Motor neuron (in vitro differentiated cells): ENCODE results near the gene PEBP1. TPM values are rescaled to one million over a fixed set of nuclear protein-coding genes. Genes with fewer than 3 reads are reported as not detected.
A peak's percentile ranks its signal among the peaks of the same experiment; 100 is the strongest.

Source experiments
- ATAC-seq, 8 experiments: fragments of 200-7000 bp; cut with Tn5 transposase; replicated peaks in 6 of 8; 2 replicates each; pipeline ENCODE4 v1.8.0; 2021; ENCODE audit warnings: mild to moderate bottlenecking in 8 of 8, moderate library complexity in 8 of 8
- H3K27ac ChIP-seq, 2 donors: fragments of 250-450 bp; sonication (Bioruptor Pico); 2 replicates each; pipeline ENCODE4 v1.9.0; 2021; ENCODE audit warnings: antibody characterized with exemption in 2 of 2, mild to moderate bottlenecking in 2 of 2, moderate library complexity in 1 of 2
- H3K4me1 ChIP-seq, 2 donors: fragments of 250-450 bp; sonication (Bioruptor Pico); replicated peaks in 1 of 2; 2 replicates each; pipeline ENCODE4 v1.6.1; 2021; ENCODE audit warnings: antibody characterized with exemption in 2 of 2, mild to moderate bottlenecking in 2 of 2, moderate library complexity in 1 of 2
- H3K4me3 ChIP-seq, 5 donors: fragments of 250-450 bp; sonication (Bioruptor Pico); 2 replicates each; pipeline ENCODE4 v1.9.0; 2021; ENCODE audit warnings: antibody characterized with exemption in 5 of 5, mild to moderate bottlenecking in 5 of 5, moderate library complexity in 4 of 5
- whole genome bisulfite sequencing, 10 experiments: fragments of 450-650 bp; shearing (Covaris generic); methylation state at CpG; one replicate each; pipeline ENCODE4 v1.0.0; 2022; 5-methylcytosine and 5-hydroxymethylcytosine counted together
- in situ Hi-C, 9 experiments: fragments of 400-800 bp; cut with MboI; loops; one replicate each; pipeline ENCODE4 v1.15.0; 2021; ENCODE audit warnings: low sequenced_read_pairs in 9 of 9, low pct_unique_long_range_greater_than_20kb in 2 of 9; ENCODE audit not compliant: unreplicated experiment in 9 of 9
- total RNA-seq, 8 experiments: library from RNA; unstranded; fragments of 300-600 nt; gene quantifications; 2 replicates each; pipeline versions ENCODE4 v1.2.3 to v1.2.4, GENCODE V29; 2022

PEBP1 gene
- total RNA-seq, 8 experiments from 2014 or later, result 181 to 302 (median 268) TPM

- in situ Hi-C loops, result loop anchor here in 7 of 9 experiments (10.0 to 25.0 kb wide), 3 partner anchors 174 to 199 kb away; partner anchors contain the start of genes TAOK3 (in 6 of the 7) and SUDS3 (in 3 of the 7)
- peak; percentile 18 to 63 (median 44) for ATAC-seq
- Histone ChIP-seq H3K4me1 (peaks cover 12 to 21% of the 10 kb centered on the region in 2 donors), H3K27ac (peak overlapping the region in 1 of 2 donors; percentile 93), H3K4me3 (peak overlapping the region; percentile 42 to 63 (median 48))
- WGBS, 10 experiments, result 30 to 92% (median 60%) methylated on average over 2 to 6 of the region's 6 CpGs; no CpG with 5 or more reads in 4 of the 10 experiments
Measured at GRCh38 chr12:118187751-118188435, 52.0 kb downstream of the PEBP1 start.

- peak; percentile 7 to 49 (median 30) for ATAC-seq
- in situ Hi-C loops, result loop anchor here in 7 of 9 experiments (10.0 to 25.0 kb wide), 3 partner anchors 173 to 198 kb away; partner anchors contain the start of genes TAOK3 (in 6 of the 7) and SUDS3 (in 3 of the 7)
- 0 to 67% (median 21%) methylated on average over 1 to 7 of the region's 10 CpGs for WGBS, 10 experiments
Measured at GRCh38 chr12:118188690-118189371, 52.9 kb downstream of the PEBP1 start.

GRCh38 chr12:118189741-118190191 lies 53.8 kb downstream of the PEBP1 start:
- H3K4me1 ChIP-seq, result peaks cover 12 to 21% of the 10 kb centered on the region in 2 donors
- ATAC-seq, result peak; percentile 64 to 79 (median 75)
- WGBS, 10 experiments, result 0 to 4% (median 0%) methylated on average over 1 to 8 of the region's 14 CpGs; no CpG with 5 or more reads in 2 of the 10 experiments
- peak overlapping the region; percentile 42 to 63 (median 48) for H3K4me3 ChIP-seq
- in situ Hi-C loops, result loop anchor here in 7 of 9 experiments (10.0 to 25.0 kb wide), 3 partner anchors 173 to 198 kb away; partner anchors contain the start of genes TAOK3 (in 6 of the 7) and SUDS3 (in 3 of the 7)
- peak overlapping the region; percentile 88 to 93 for H3K27ac ChIP-seq

More at GRCh38 chr12:118188690-118189371, 52.9 kb downstream of the PEBP1 start:
- Histone ChIP-seq H3K4me1 (peaks cover 12 to 21% of the 10 kb centered on the region in 2 donors), H3K4me3 (peak overlapping the region; percentile 42 to 63 (median 48)), H3K27ac (peak overlapping the region; percentile 27 to 93)

GRCh38 chr12:118190266-118190665 lies 54.3 kb downstream of the PEBP1 start:
- in situ Hi-C loops, result loop anchor here in 5 of 9 experiments (25.0 kb wide), 2 partner anchors 172 to 197 kb away; partner anchors contain the start of genes TAOK3 (in 4 of the 5) and SUDS3 (in 1 of the 5)
- WGBS, 10 experiments, result 0 to 20% (median 7%) methylated on average over 4 to 11 of the region's 11 CpGs
- Histone ChIP-seq H3K27ac (peak overlapping the region; percentile 88 to 93), H3K4me1 (peaks cover 12 to 21% of the 10 kb centered on the region in 2 donors), H3K4me3 (peak overlapping the region; percentile 42 to 63 (median 48))
- peak; percentile 42 to 80 (median 74) for ATAC-seq

- H3K27ac ChIP-seq, result no peak overlapping the region
- ATAC-seq, result no peak
- 73 to 100% (median 83%) methylated on average over 1 to 4 of the region's 5 CpGs; no CpG with 5 or more reads in 4 of the 10 experiments for WGBS, 10 experiments
- H3K4me3 ChIP-seq, result no peak overlapping the region
- peaks cover 4 to 7% of the 10 kb centered on the region in 2 donors for H3K4me1 ChIP-seq
- in situ Hi-C loops, result loop anchor here in 5 of 9 experiments (25.0 kb wide), 2 partner anchors 169 to 194 kb away; partner anchors contain the start of genes TAOK3 (in 4 of the 5) and SUDS3 (in 1 of the 5)
Measured at GRCh38 chr12:118193477-118193876, 57.6 kb downstream of the PEBP1 start.

- in situ Hi-C loops, result loop anchor here in 5 of 9 experiments (25.0 kb wide), 2 partner anchors 168 to 193 kb away; partner anchors contain the start of genes TAOK3 (in 4 of the 5) and SUDS3 (in 1 of the 5)
- H3K27ac ChIP-seq, result no peak overlapping the region
- H3K4me1 ChIP-seq, result peaks cover 4 to 7% of the 10 kb centered on the region in 2 donors
- H3K4me3 ChIP-seq, result no peak overlapping the region
- no peak for ATAC-seq
- WGBS, 10 experiments, result 74 to 100% (median 90%) methylated on average over 1 to 6 of the region's 6 CpGs; no CpG with 5 or more reads in 1 of the 10 experiments
Measured at GRCh38 chr12:118193958-118194357, 58.0 kb downstream of the PEBP1 start.

Other genes with a start within 250 kb of the PEBP1 start
- 1 to 10 TPM in 4 of 8 experiments, under 1 TPM in 4; 0.09 to 2.3 (median 1.0) TPM for gene KSR2, start 167.1 kb upstream of the PEBP1 start, total RNA-seq
- gene RFC5, start 119.4 kb upstream of the PEBP1 start, total RNA-seq, result 10 to 100 TPM in 7 of 8 experiments, 1 to 10 TPM in 1; 4.9 to 37.4 (median 15.9) TPM
- 100 to 1,000 TPM in 1 of 8 experiments, 10 to 100 TPM in 7; 46.4 to 143 (median 81.9) TPM for gene WSB2, start 74.9 kb upstream of the PEBP1 start, total RNA-seq
- gene VSIG10, start 32.1 kb upstream of the PEBP1 start, total RNA-seq, result 10 to 100 TPM in 5 of 8 experiments, 1 to 10 TPM in 3; 5.7 to 25.9 (median 12.4) TPM
- gene TAOK3, start 236.8 kb downstream of the PEBP1 start, total RNA-seq, result 10 to 100 TPM; 21.6 to 61.0 (median 40.2) TPM
- gene SUDS3, start 240.4 kb downstream of the PEBP1 start, total RNA-seq, result 10 to 100 TPM; 20.3 to 43.0 (median 30.2) TPM